ENCODE results near the gene SERINC1.

DNA sequence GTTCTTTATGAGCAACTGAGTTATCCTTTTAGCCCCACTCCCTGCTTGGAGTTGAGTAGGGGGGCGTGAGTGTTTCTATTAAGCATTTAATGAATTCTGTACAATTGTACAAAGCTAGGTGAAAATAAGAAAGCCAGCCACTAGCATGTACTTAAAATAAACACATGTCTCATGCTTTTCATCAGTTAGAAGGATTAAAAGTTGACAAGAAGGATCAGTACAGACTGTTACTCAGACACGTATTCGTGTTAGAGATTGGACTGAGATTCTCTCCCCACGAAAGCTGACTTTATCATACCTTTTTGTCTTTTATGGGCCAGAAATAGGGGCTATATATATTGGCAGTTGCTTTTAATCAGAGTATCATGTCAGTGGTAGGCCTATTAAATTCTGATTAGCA is 70.5 kb downstream of the SERINC1 start:
- TF ChIP-seq CTCF (IDR thresholded peaks at IDR 0.05) (no peak), POLR2AphosphoS5 (IDR thresholded peaks at IDR 0.05) (peak; percentile 9), POLR2A (IDR thresholded peaks at IDR 0.05) (no peak), EP300 (IDR thresholded peaks at IDR 0.05) (no peak)
